Mammary epithelial cell (primary cell): ENCODE data around the gene SELENOW.

Source experiments
- EZH2 ChIP-seq: IDR thresholded peaks from 2 replicates; pipeline ENCODE4 v1.6.1; 2012; ENCODE audit warnings: low read length, inconsistent platforms, borderline replicate concordance
- TF ChIP-seq, protein P1 (sequence below), 2 donors: IDR thresholded peaks in 1 of 2; conservative IDR thresholded peaks in 1 of 2; 2 replicates each; pipeline ENCODE4 v1.5.1; 2011 to 2012; ENCODE audit warnings: inconsistent platforms in 2 of 2, low read length in 2 of 2, mild to moderate bottlenecking in 2 of 2, control low read depth in 1 of 2, low read depth in 1 of 2; ENCODE audit not compliant: insufficient read depth in 1 of 2; ENCODE audit errors: extremely low read depth in 1 of 2

DNA sequence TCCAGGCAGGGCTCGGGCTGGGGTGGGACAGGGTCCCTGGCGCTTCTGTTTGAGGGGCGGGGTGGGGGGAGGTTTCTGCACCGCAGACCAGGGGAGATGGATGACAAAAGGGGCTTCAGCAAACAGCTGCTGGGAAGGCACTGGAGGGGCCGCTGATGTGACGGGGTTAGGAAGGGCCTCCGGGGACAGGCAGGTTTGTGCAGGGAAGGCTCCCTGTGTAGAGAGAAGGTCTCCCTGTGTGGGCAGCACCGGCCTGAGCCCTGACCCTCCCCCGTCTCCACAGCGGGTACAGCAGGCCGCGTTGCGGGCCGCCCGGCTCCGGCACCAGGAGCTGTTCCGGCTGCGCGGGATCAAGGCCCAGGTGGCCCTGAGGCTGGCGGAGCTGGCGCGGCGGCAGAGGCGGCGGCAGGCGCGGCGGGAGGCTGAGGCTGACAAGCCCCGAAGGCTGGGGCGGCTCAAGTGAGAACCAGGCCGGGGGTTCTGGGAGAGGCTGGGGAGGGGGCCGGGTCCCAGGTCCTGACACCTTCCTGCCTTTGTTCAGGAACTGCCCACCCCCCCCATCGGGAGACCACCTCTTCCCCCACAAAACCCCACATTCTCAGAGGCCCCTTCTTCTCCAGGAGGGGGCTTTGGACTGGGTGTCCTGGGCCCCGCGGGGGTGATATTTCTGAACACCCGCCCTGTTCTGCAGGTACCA, 23.3 kb upstream of the SELENOW start:
- TF ChIP-seq, protein P1, sequence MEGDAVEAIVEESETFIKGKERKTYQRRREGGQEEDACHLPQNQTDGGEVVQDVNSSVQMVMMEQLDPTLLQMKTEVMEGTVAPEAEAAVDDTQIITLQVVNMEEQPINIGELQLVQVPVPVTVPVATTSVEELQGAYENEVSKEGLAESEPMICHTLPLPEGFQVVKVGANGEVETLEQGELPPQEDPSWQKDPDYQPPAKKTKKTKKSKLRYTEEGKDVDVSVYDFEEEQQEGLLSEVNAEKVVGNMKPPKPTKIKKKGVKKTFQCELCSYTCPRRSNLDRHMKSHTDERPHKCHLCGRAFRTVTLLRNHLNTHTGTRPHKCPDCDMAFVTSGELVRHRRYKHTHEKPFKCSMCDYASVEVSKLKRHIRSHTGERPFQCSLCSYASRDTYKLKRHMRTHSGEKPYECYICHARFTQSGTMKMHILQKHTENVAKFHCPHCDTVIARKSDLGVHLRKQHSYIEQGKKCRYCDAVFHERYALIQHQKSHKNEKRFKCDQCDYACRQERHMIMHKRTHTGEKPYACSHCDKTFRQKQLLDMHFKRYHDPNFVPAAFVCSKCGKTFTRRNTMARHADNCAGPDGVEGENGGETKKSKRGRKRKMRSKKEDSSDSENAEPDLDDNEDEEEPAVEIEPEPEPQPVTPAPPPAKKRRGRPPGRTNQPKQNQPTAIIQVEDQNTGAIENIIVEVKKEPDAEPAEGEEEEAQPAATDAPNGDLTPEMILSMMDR (conservative IDR thresholded peaks at IDR 0.05 in 1 of 2, IDR thresholded peaks at IDR 0.05 in 1 of 2; ENCODE audit: extremely low read depth in 1 of 2, insufficient read depth in 1 of 2, low read depth in 1 of 2, low read length in 2 of 2): no peak
- TF ChIP-seq EZH2: no peak
